Measurements from ENCODE around the gene C9orf153.

The C9orf153 gene

GRCh38 chr9:86272221-86272620 lies 12.8 kb upstream of the C9orf153 start:
- DNase-seq (ENCODE audit: extremely low read depth in 1 of 2, low read depth in 1 of 2), result no peak

DNA sequence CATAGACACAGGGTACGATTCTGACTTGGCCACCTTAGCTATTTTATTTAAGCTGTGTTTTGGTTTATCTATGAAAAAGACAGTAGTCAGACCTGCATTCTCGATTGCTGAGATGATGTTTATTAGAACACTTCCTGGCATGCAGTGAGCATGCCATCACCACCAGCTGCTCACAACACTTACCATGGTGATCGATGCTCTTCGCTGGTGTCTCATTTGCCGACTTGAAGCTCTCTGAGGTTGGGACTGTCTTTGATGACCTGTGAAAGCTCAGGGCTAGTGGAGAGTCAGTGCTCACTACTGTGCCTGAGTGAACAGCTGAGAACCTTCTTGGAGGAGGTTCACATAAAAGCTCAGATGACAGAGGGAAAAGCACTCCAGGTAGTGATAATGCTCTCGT lies 4.4 kb upstream of the C9orf153 start:
- DNase-seq (ENCODE audit: extremely low read depth in 1 of 2, low read depth in 1 of 2), result no peak

DNA sequence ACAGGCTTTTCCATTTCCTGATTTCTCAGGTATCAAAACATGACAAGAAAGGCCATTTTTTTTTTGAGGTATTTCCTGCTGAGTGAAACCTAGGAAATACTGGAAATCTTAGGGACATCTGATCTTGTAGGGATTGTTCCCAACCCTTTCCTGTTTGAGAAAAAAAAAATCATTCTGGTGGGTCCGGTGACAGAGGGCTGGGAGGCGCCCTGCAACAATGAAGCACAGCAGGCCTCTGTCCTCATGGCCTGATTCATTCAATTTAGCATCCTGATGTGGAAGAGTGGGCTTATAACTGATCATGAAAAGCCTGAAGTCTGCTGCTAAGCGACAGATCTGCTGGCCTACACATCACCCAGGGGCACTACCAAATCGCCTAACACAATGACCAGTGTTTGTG lies 3.0 kb upstream of the C9orf153 start:
- no peak for DNase-seq (ENCODE audit: extremely low read depth in 1 of 2, low read depth in 1 of 2)

DNA sequence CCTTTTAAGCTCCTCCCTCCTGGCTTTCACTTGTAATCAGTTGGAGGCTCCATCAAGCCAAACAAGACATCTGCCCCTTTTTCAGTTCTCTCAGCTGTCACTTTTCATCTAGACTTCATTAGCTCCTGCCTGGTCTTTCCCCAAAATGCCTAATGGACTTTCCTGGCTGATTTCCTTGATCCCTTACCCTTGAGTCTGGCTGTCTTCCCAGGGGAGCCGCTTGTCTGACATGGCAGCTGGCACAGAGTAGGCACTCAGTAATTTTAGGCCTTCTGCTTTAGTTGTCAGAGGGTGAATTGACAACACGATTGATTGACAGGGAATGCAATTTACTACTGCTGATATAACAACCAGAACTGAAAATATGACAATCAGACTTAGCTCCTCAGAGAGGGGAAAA lies 2.1 kb downstream of the C9orf153 start:
- no peak for DNase-seq (ENCODE audit: extremely low read depth in 1 of 2, low read depth in 1 of 2)

DNA sequence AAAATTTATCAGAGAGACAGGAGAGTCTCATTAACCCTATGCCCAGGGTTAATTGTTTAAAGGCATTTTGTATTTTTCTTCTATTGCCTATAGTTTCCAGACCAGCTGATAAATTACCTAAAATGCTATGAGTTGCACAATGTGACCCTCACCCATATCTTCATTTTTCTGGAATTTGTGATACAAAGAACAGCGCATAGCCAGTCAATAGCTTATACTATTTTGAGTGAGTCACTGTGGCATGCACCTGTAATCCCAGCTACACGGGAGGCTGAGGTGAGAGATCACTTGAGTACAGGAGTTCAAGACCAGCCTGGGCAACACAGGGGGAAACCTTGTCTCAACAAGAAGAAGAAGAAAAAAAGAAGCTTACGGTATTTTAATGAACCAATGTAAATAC lies 2.8 kb downstream of the C9orf153 start:
- no peak for DNase-seq (ENCODE audit: extremely low read depth in 1 of 2, low read depth in 1 of 2)

DNA sequence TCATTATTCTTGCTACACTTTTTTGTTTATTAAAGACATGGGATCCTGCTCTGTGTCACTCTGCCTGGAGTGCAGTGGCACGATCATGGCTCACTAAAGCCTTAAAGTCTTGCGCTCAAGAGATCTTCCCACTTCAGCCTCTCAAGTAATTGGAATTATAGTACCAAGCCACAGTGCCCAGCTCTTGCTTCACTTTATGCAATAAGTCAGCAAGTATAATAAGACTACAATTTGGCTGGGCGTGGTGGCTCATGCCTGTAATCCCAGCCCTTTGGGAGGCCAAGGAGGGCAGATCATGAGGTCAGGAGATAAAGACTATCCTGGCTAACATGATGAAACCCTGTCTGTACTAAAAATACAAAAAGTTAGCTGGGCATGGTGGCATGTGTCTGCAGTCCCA lies 5.9 kb downstream of the C9orf153 start:
- no peak for DNase-seq (ENCODE audit: extremely low read depth in 1 of 2, low read depth in 1 of 2)

DNA sequence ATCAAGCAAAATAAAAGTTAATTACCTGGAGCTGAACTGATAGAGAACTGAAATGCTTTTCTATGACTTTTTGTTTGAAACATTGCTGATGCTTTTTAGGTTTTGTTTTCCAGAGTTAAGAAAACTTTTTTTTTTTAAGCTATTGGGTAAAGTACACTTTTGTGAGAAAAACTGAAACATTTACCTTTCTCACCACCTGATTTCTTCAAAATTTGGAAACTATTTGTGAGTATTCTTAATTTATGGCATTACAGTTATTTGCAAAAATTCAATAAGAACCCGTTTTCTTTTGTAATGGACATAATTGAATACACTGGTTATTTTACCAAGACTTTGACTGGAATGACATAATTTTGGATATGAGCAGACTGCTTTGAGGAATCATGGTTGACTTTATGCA lies 6.6 kb downstream of the C9orf153 start:
- DNase-seq (ENCODE audit: extremely low read depth in 1 of 2, low read depth in 1 of 2), result no peak

DNA sequence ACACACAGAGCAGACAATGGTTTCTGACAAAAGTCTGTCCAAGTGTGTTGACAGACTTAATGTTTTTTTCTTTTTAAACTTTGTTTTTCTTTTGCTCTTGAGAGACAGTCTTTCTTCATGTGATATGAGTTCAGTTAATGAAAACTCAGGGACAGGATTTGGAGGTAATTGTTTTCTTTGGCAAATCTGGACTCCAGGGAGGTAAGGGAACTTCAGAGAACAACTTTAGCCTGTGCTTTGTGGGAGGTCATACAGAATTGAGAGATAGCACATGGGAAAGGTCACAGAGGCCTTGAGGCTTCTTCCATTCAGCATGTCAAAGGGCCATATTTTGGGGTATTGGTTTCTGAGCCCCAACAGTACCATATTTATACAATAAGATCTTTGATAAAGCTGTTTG lies 9.3 kb downstream of the C9orf153 start:
- no peak for DNase-seq (ENCODE audit: extremely low read depth in 1 of 2, low read depth in 1 of 2)

GRCh38 chr9:86248746-86249145 lies 10.7 kb downstream of the C9orf153 start:
- DNase-seq (ENCODE audit: extremely low read depth in 1 of 2, low read depth in 1 of 2), result no peak

- DNase-seq (ENCODE audit: extremely low read depth in 1 of 2, low read depth in 1 of 2), result no peak
Measured at GRCh38 chr9:86246752-86247161, 12.7 kb downstream of the C9orf153 start.

GRCh38 chr9:86242071-86242470 lies 17.4 kb downstream of the C9orf153 start:
- no peak for DNase-seq (ENCODE audit: extremely low read depth in 1 of 2, low read depth in 1 of 2)

- no peak for DNase-seq (ENCODE audit: extremely low read depth in 1 of 2, low read depth in 1 of 2)
Measured at GRCh38 chr9:86241216-86241615, 18.2 kb downstream of the C9orf153 start.

DNA sequence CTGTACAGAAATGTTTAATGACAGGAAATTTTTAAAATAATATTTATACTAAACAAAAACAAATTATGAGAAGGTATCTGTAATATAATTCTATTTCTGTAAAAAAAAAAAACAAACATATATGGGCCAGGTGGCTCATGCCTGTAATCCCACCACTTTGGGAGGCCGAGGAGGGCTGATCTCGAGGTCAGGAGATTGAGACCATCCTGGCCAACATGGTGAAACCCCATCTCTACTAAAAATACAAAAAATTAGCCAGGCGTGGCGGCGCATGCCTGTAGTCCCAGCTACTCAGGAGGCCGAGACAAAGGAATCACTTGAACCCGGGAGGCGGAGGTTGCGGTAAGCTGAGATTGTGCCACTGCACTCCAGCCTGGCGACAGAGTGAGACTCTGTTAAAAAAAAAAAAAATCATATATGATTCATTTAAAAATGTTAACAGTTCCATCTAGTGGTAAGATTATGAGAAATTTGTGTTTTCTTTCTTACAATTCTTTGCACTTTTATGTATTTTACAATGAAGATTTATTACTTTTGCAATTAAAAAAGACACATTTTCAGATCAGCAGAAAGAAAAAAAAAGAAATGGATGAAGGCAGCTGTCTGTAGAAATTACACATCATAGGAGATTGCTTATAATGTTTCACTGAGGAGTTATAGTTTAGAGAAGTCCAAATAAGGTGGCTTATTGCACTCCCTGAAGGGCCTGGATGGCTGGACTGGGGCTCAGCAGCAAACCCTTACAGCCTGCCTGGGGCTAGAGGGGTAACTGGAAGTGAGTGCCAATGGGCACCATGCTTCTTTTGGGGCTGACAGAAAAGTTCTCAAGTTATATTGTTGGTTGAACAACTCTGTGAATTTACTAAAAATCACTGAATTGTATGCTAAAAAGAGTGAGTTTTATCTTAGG lies 20.3 kb downstream of the C9orf153 start:
- no peak for DNase-seq (ENCODE audit: extremely low read depth in 1 of 2, low read depth in 1 of 2)

GRCh38 chr9:86230858-86231257 lies 28.6 kb downstream of the C9orf153 start:
- no peak for DNase-seq (ENCODE audit: extremely low read depth in 1 of 2, low read depth in 1 of 2)

DNA sequence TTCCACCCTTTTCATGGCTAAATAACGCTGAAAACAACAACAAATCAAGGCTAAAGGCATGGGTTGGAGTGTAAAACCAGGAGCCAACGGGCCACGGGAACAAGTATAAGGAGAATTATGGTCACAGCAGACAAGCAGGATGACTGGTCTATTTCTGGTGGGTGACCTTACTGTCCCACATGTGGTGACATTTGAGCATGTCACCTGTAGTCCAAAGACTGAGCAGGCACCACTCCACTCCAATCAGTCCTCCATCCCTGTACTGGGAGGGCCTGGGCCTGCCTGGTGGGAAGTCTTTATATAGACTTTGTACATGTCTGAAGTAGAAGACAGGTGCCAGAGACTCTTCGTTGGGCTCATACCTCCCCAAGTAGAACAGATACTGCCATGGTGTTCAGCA lies 36.8 kb downstream of the C9orf153 start:
- no peak for DNase-seq (ENCODE audit: extremely low read depth in 1 of 2, low read depth in 1 of 2)

GRCh38 chr9:86219606-86220005 lies 39.9 kb downstream of the C9orf153 start:
- no peak for DNase-seq (ENCODE audit: extremely low read depth in 1 of 2, low read depth in 1 of 2)

DNA sequence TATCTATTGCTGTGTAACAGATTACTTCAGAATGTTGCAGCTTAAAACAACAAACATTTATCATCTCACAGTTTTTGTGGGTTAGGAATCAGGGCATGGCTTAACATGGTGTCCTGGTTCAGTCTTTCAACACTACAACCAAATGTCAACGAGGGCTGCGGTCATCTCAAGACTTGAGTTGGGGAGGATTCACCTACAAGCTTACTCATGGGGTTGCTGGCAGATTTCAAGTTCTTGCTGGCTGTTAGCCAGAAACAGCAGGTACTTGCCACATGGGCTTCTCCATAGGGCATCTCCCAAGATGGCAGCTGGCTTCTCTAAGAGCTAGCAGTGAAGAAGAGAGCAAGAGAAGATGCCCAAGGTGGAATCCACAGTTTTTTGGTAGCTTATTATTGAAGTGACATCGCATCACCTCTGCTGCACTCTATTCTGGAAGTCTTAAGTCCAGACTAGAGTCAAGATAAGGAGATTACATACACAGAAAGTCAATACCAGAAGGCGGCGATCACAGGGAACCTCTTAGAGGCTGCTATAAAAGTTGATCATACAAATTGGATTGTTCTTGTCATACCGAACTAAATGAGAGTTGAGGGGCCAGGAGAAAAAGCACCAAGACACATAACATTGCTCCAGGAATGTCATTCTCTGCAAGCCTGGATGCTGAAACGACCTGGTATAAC lies 42.2 kb downstream of the C9orf153 start:
- no peak for DNase-seq (ENCODE audit: extremely low read depth in 1 of 2, low read depth in 1 of 2)

GRCh38 chr9:86207193-86207592 lies 52.3 kb downstream of the C9orf153 start:
- DNase-seq (ENCODE audit: extremely low read depth in 1 of 2, low read depth in 1 of 2), result no peak

GRCh38 chr9:86202338-86202882 lies 57.0 kb downstream of the C9orf153 start:
- no peak for DNase-seq (ENCODE audit: extremely low read depth in 1 of 2, low read depth in 1 of 2)

- no peak for DNase-seq (ENCODE audit: extremely low read depth in 1 of 2, low read depth in 1 of 2)
Measured at GRCh38 chr9:86201474-86202337, 57.8 kb downstream of the C9orf153 start.

DNA sequence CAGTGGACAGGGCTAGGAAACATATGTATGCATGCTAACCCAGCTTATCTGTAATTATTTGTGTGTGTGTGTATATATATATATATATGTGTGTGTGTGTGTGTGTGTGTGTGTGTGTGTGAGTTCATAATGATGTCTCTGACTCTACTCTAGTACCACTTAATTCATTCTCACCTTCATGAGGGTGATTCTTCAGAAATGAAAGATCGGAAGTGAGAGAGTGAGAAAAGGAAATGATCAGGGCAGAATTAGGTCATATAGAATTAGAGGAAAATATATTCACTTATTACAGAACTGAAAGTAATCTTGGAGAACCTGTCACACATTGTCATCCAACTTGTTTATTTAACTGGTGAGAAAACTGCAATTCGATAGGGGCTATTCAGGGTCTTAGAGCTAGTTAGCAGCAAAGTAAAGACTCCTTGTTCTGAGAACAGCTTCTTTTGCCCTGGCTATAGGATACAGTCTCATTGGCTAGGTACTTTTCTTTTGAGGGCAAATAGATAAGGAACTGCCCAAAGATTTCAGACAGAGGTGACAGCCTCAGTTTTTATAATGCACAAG lies 58.8 kb downstream of the C9orf153 start:
- DNase-seq (ENCODE audit: extremely low read depth in 1 of 2, low read depth in 1 of 2), result no peak
